Measurements from ENCODE around the gene EMC7. TPM values are rescaled to one million over a fixed set of nuclear protein-coding genes. Genes with fewer than 3 reads are reported as not detected.

The EMC7 gene
- total RNA-seq, 1 experiment from 2014 or later: 50.3 TPM

DNA sequence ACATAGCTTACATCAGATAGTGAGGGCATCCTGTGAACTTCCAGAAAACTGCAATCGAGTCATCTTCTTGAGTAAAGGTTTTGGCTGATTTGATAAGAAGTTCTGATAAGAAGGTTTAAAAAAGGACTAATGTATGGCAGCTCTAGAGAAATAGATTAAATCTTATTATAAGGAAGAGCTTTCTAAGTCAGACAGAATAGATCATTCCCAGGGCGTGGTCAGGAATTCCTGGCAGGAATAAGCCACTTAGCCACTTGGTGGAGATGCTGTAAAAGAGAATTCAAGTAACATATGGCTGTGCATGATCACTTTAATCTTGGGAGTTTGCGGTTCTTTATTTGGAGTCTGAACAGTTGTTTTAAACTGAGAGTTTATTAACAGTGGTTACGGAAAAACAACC lies 17.6 kb upstream of the EMC7 start:
- H3K36me3 ChIP-seq (ENCODE audit: low read depth, low read length): no peaks in the 10 kb centered on the region
- no peak overlapping the region for H3K4me2 ChIP-seq (ENCODE audit: low read length)
- H4K20me1 ChIP-seq (ENCODE audit: low read length): no peaks in the 10 kb centered on the region
- ChIA-PET POLR2A (ENCODE audit: unreplicated experiment) (interaction anchor here (0.5 to 0.7 kb wide), 2 partner anchors 55 to 91 kb away, joined by 3 to 6 read pairs; partner anchors contain the start of gene KATNBL1), CTCF (interaction anchor here (0.5 to 1.0 kb wide), 5 partner anchors 8 to 858 kb away, joined by 3 to 5 read pairs (median 3); partner anchors contain the start of gene LPCAT4)
- no peak for TF ChIP-seq EZH2 (IDR thresholded peaks at IDR 0.05; ENCODE audit: low read length, unreplicated experiment)
- TF ChIP-seq, protein P1, sequence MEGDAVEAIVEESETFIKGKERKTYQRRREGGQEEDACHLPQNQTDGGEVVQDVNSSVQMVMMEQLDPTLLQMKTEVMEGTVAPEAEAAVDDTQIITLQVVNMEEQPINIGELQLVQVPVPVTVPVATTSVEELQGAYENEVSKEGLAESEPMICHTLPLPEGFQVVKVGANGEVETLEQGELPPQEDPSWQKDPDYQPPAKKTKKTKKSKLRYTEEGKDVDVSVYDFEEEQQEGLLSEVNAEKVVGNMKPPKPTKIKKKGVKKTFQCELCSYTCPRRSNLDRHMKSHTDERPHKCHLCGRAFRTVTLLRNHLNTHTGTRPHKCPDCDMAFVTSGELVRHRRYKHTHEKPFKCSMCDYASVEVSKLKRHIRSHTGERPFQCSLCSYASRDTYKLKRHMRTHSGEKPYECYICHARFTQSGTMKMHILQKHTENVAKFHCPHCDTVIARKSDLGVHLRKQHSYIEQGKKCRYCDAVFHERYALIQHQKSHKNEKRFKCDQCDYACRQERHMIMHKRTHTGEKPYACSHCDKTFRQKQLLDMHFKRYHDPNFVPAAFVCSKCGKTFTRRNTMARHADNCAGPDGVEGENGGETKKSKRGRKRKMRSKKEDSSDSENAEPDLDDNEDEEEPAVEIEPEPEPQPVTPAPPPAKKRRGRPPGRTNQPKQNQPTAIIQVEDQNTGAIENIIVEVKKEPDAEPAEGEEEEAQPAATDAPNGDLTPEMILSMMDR (conservative IDR thresholded peaks at IDR 0.05; ENCODE audit: low read depth, low read length): peak; percentile 61
- TF ChIP-seq EZH2phosphoT487 (IDR thresholded peaks at IDR 0.05; ENCODE audit: borderline replicate concordance, low read length): no peak
- peaks cover 31% of the 10 kb centered on the region for H3K4me1 ChIP-seq (ENCODE audit: insufficient read depth, low read length)
- H3K4me3 ChIP-seq (ENCODE audit: low read length): no peak overlapping the region
- no peaks in the 10 kb centered on the region for H3K27me3 ChIP-seq (ENCODE audit: low read length)
- no peaks in the 10 kb centered on the region for H3K79me2 ChIP-seq (ENCODE audit: low read length)
- H3K9ac ChIP-seq (ENCODE audit: low read length): no peak overlapping the region
- H2AFZ ChIP-seq (ENCODE audit: low read length): no peak overlapping the region
- H3K27ac ChIP-seq (ENCODE audit: low read length): no peak overlapping the region
- no TSS peak for BruUV-seq (replicated peaks)
- peak; percentile 70 for DNase-seq
- intact Hi-C loops (cut with micrococcal nuclease): no loop called here
- ATAC-seq: peak; percentile 65
- no peaks in the 10 kb centered on the region for H3F3A ChIP-seq (ENCODE audit: low read length, unreplicated experiment)
- H3K9me2 ChIP-seq (replicated peaks; ENCODE audit: low read length): no peaks in the 10 kb centered on the region
- no peaks in the 10 kb centered on the region for H3K9me3 ChIP-seq (ENCODE audit: low read length)

DNA sequence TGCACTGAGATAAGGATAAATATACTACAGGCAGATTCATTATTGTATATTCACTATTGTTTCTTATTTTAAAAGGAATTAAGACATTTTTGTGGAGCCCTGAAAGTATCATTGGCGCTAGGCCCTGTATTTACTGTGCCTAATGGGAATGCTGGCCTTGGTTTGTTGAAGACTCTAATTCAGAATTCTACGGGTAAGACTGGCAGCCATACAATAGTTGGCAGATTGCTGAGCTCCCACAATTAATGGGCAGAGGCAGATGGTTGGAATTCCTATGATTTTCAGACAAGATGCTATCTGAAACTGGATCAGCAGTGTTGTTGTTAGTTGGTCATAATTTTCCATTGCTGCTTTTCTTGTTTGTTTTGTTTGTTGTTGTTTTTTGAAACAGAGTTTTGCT lies 15.0 kb upstream of the EMC7 start:
- Histone ChIP-seq H3F3A (ENCODE audit: low read length, unreplicated experiment) (no peaks in the 10 kb centered on the region), H2AFZ (ENCODE audit: low read length) (no peak overlapping the region), H3K36me3 (ENCODE audit: low read depth, low read length) (no peaks in the 10 kb centered on the region), H3K27ac (ENCODE audit: low read length) (no peak overlapping the region), H3K4me1 (ENCODE audit: insufficient read depth, low read length) (0 out of 2 replicates have a peak, but pooled peaks cover 10% of the 10 kb centered on the region), H3K9me3 (ENCODE audit: low read length) (no peaks in the 10 kb centered on the region), H3K4me3 (ENCODE audit: low read length) (no peak overlapping the region), H3K27me3 (ENCODE audit: low read length) (no peaks in the 10 kb centered on the region), H3K9ac (ENCODE audit: low read length) (no peak overlapping the region), H4K20me1 (ENCODE audit: low read length) (no peaks in the 10 kb centered on the region), H3K9me2 (replicated peaks; ENCODE audit: low read length) (no peaks in the 10 kb centered on the region), H3K4me2 (ENCODE audit: low read length) (no peak overlapping the region), H3K79me2 (ENCODE audit: low read length) (no peaks in the 10 kb centered on the region)
- ChIA-PET POLR2A (ENCODE audit: unreplicated experiment) (interaction anchor here (0.5 kb wide), 1 partner anchor 11 kb away, joined by 4 read pairs; no protein-coding TSS in a partner anchor), CTCF (no interaction called here)
- intact Hi-C loops (cut with micrococcal nuclease): no loop called here
- no peak for ATAC-seq
- no peak for DNase-seq
- no TSS peak for BruUV-seq (replicated peaks)
- no peak for TF ChIP-seq EZH2phosphoT487 (IDR thresholded peaks at IDR 0.05; ENCODE audit: borderline replicate concordance, low read length)
- TF ChIP-seq, protein P1 (conservative IDR thresholded peaks at IDR 0.05; ENCODE audit: low read depth, low read length): no peak
- TF ChIP-seq EZH2 (IDR thresholded peaks at IDR 0.05; ENCODE audit: low read length, unreplicated experiment): no peak

DNA sequence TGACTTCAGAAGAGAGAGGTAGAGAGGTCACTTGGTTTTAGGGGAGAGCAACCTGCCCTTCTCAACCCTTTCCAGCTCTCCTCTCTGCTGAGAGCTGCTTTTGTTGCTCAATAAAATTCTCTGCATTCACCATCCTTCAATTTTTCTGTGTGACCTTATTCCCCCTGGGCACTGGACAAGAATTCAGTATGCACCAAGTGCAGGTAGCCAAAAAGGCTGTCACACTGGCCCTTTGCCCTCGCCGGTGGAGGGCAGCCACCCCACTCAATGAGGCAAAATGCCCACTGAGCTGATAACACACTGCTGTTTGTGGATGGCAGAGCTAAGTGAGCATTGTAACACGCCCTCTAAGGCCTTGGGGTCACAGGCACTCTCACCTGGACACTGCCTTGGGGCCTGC lies 13.1 kb upstream of the EMC7 start:
- POLR2A ChIA-PET (ENCODE audit: unreplicated experiment): no interaction called here

More for the DNA sequence above, 13.1 kb upstream of the EMC7 start:
- H3K79me2 ChIP-seq (ENCODE audit: low read length): no peaks in the 10 kb centered on the region
- no peak overlapping the region for H3K27ac ChIP-seq (ENCODE audit: low read length)
- ATAC-seq: no peak
- H2AFZ ChIP-seq (ENCODE audit: low read length): no peak overlapping the region
- CTCF ChIA-PET: no interaction called here
- BruUV-seq (replicated peaks): no TSS peak
- no peak overlapping the region for H3K4me3 ChIP-seq (ENCODE audit: low read length)
- DNase-seq: no peak
- TF ChIP-seq EZH2 (IDR thresholded peaks at IDR 0.05; ENCODE audit: low read length, unreplicated experiment): no peak
- TF ChIP-seq, protein P1 (conservative IDR thresholded peaks at IDR 0.05; ENCODE audit: low read depth, low read length): no peak
- H3K4me1 ChIP-seq (ENCODE audit: insufficient read depth, low read length): 0 out of 2 replicates have a peak, but pooled peaks cover 10% of the 10 kb centered on the region
- H3K4me2 ChIP-seq (ENCODE audit: low read length): no peak overlapping the region
- no peaks in the 10 kb centered on the region for H3F3A ChIP-seq (ENCODE audit: low read length, unreplicated experiment)
- no peaks in the 10 kb centered on the region for H3K27me3 ChIP-seq (ENCODE audit: low read length)
- no peak overlapping the region for H3K9ac ChIP-seq (ENCODE audit: low read length)
- H4K20me1 ChIP-seq (ENCODE audit: low read length): no peaks in the 10 kb centered on the region
- H3K9me2 ChIP-seq (replicated peaks; ENCODE audit: low read length): no peaks in the 10 kb centered on the region
- no peaks in the 10 kb centered on the region for H3K9me3 ChIP-seq (ENCODE audit: low read length)
- H3K36me3 ChIP-seq (ENCODE audit: low read depth, low read length): no peaks in the 10 kb centered on the region
- intact Hi-C loops (cut with micrococcal nuclease): no loop called here

All from PC-3 (cell line).